Endothelial cell (in vitro differentiated cells): ENCODE measurements around the gene CELA2B. TPM values are rescaled to one million over a fixed set of nuclear protein-coding genes. Genes with fewer than 3 reads are reported as not detected.

Experiments
- DNase-seq: peaks from one replicate; pipeline ENCODE4 v3.0.0; 2021; ENCODE audit warnings: low spot score
- H3K27ac Mint-ChIP-seq: one replicate; pipeline ENCODE4 v1.8.0; 2021; ENCODE audit warnings: mixed read lengths, inconsistent platforms; ENCODE audit not compliant: unreplicated experiment
- H3K27me3 Mint-ChIP-seq: one replicate; pipeline ENCODE4 v1.8.0; 2021; ENCODE audit warnings: mild to moderate bottlenecking, moderate library complexity, mixed read lengths, inconsistent platforms; ENCODE audit not compliant: unreplicated experiment
- H3K36me3 Mint-ChIP-seq: one replicate; pipeline ENCODE4 v1.8.0; 2021; ENCODE audit warnings: mild to moderate bottlenecking, low read depth, mixed read lengths, inconsistent platforms; ENCODE audit not compliant: unreplicated experiment
- H3K4me1 Mint-ChIP-seq: one replicate; pipeline ENCODE4 v1.8.0; 2021; ENCODE audit warnings: mild to moderate bottlenecking, mixed read lengths, inconsistent platforms; ENCODE audit not compliant: unreplicated experiment
- H3K4me3 Mint-ChIP-seq: one replicate; pipeline ENCODE4 v1.8.0; 2021; ENCODE audit warnings: mild to moderate bottlenecking, mixed read lengths, inconsistent platforms; ENCODE audit not compliant: unreplicated experiment
- H3K9me3 Mint-ChIP-seq: one replicate; pipeline ENCODE4 v1.8.0; 2021; ENCODE audit warnings: mixed read lengths, inconsistent platforms; ENCODE audit not compliant: unreplicated experiment
- CTCF ChIP-seq: fragments of 200-600 bp; sonication (generic); IDR thresholded peaks from one replicate; pipeline ENCODE4 v1.5.0; 2021; ENCODE audit warnings: antibody characterized with exemption; ENCODE audit not compliant: unreplicated experiment
- total RNA-seq: library from RNA; stranded (reverse); fragmentation: NEBNext Ultra II Directional; extraction: Animal tissue kit (Norgen Biotek cat#: 25700); gene quantifications from one replicate; pipeline ENCODE4 v1.2.1, GENCODE V29; 2021; ENCODE audit not compliant: unreplicated experiment

Gene CELA2B
- total RNA-seq, 1 donor from 2014 or later: not detected

GRCh38 chr1:15451014-15451722 lies 24.7 kb upstream of the CELA2B start:
- H3K27ac Mint-ChIP-seq: no peak overlapping the region
- DNase-seq: no peak
- no peaks in the 10 kb centered on the region for H3K4me1 Mint-ChIP-seq
- no peaks in the 10 kb centered on the region for H3K9me3 Mint-ChIP-seq
- peaks cover 7% of the 10 kb centered on the region for H3K27me3 Mint-ChIP-seq
- no peak for TF ChIP-seq CTCF
- no peak overlapping the region for H3K4me3 Mint-ChIP-seq
- no peaks in the 10 kb centered on the region for H3K36me3 Mint-ChIP-seq

DNA sequence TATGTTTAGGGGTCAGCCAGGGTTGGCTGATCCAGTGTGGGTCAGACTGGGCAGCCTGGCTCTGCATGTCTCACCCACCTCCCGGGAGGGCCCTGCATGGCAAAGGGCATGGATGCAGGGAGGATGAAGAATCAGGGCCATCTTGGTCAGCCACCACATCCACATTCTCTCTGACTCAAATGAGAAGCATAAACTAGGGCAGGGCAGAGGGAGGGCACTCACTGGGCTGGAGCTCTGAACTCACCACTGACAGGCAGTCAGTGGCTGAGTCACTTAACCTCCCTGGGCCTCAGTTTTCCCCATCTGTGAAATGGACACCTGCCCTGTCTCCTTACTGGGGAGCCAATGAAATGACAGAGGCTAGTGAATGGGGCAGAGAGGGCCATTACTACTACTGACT lies 23.7 kb upstream of the CELA2B start:
- Mint-ChIP-seq H3K36me3 (no peaks in the 10 kb centered on the region), H3K27ac (no peak overlapping the region), H3K9me3 (no peaks in the 10 kb centered on the region), H3K27me3 (peaks cover 7% of the 10 kb centered on the region), H3K4me3 (no peak overlapping the region), H3K4me1 (no peaks in the 10 kb centered on the region)
- TF ChIP-seq CTCF: no peak
- DNase-seq: no peak

DNA sequence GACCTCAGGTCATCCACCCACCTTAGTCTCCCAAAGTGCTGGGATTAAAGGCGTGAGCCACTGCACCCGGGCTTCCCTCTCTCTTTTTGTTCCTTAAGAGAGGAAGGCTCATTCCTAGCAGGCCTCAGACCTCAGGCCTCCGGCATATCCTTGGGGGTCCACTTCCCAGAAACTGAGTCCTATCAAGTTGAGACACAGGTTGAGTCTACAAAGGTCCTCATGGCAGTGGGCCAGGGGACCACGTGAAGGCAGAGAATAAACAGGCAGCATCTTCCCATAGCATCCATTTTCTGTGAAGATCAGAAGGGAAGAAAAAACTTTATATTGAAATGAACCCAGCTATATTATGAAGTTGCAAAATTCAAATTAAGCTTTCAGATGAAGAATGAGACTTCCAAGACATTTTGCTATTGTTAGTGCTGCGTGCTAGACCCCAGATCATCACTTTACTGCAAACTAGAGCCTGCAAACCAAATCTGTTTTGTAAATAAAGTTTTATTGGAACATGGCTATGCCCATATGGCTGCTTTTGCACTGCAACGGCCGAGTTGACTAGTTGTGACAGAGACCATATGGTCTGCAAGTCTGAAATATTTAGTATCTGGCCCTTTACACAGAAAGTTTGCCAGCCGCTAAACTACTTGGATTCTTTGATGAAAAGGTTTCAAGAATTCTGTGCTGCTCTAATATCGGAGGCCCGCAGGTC lies 22.9 kb upstream of the CELA2B start:
- no peaks in the 10 kb centered on the region for H3K4me1 Mint-ChIP-seq
- H3K27me3 Mint-ChIP-seq: peaks cover 7% of the 10 kb centered on the region
- no peaks in the 10 kb centered on the region for H3K36me3 Mint-ChIP-seq
- no peak for TF ChIP-seq CTCF
- H3K27ac Mint-ChIP-seq: no peak overlapping the region
- no peak overlapping the region for H3K4me3 Mint-ChIP-seq
- no peak for DNase-seq
- H3K9me3 Mint-ChIP-seq: no peaks in the 10 kb centered on the region

- no peak overlapping the region for H3K27ac Mint-ChIP-seq
- TF ChIP-seq CTCF: no peak
- no peaks in the 10 kb centered on the region for H3K36me3 Mint-ChIP-seq
- no peaks in the 10 kb centered on the region for H3K4me1 Mint-ChIP-seq
- H3K4me3 Mint-ChIP-seq: no peak overlapping the region
- H3K27me3 Mint-ChIP-seq: peaks cover 7% of the 10 kb centered on the region
- no peak for DNase-seq
- no peaks in the 10 kb centered on the region for H3K9me3 Mint-ChIP-seq
Observed at GRCh38 chr1:15453734-15454133, 22.2 kb upstream of the CELA2B start.

GRCh38 chr1:15454256-15454655 lies 21.6 kb upstream of the CELA2B start:
- TF ChIP-seq CTCF: no peak
- Mint-ChIP-seq H3K4me3 (no peak overlapping the region), H3K4me1 (no peaks in the 10 kb centered on the region), H3K27ac (no peak overlapping the region), H3K9me3 (no peaks in the 10 kb centered on the region), H3K27me3 (peaks cover 7% of the 10 kb centered on the region), H3K36me3 (no peaks in the 10 kb centered on the region)
- DNase-seq: no peak
